BJ (cell line): Measurements from ENCODE around the gene SHB. TPM values are rescaled to one million over a fixed set of nuclear protein-coding genes. Genes with fewer than 3 reads are reported as not detected.

Experiments used
- CTCF ChIA-PET: fragments of 350-600 bp; formaldehyde crosslinking; extraction: SDS; loops from one replicate; lab custom pipeline; 2021; ENCODE audit warnings: antibody characterized with exemption, inconsistent platforms; lab: Yijun Ruan, JAX
- POLR2A ChIA-PET: fragments of 300-600 bp; sonication (Branson Sonifier 250); formaldehyde crosslinking; extraction: SDS; loops from one replicate; lab custom pipeline; 2021; ENCODE audit warnings: antibody characterized with exemption; lab: Charles Lee
- DNase-seq: peaks from one replicate; pipeline ENCODE4 v3.0.0-alpha.2; 2011; ENCODE audit warnings: low read depth
- H3K27me3 ChIP-seq: 2 replicates; pipeline ENCODE4 v1.6.0; 2011; ENCODE audit warnings: low read length; ENCODE audit not compliant: control insufficient read depth, insufficient read depth
- H3K36me3 ChIP-seq: 2 replicates; pipeline ENCODE4 v1.5.1; 2011; ENCODE audit warnings: low read length; ENCODE audit not compliant: control insufficient read depth, insufficient read depth
- H3K4me3 ChIP-seq: 2 replicates; pipeline ENCODE4 v1.5.1; 2011; ENCODE audit warnings: low read depth, mild to moderate bottlenecking, control low read depth, low read length
- polyA minus RNA-seq: library from RNA; depleted of rRNA, polyadenylated mRNA; stranded (reverse); fragments of >200 nt; gene quantifications from 2 replicates; pipeline ENCODE4 v1.2.3, GENCODE V29; 2011; rRNA and poly(A)+ RNA removed
- polyA plus RNA-seq: library from polyadenylated mRNA; depleted of rRNA; stranded (reverse); fragments of >200 nt; gene quantifications from 2 replicates; pipeline ENCODE4 v1.2.3, GENCODE V29; 2011; rRNA removed
- TF ChIP-seq, protein P1 (sequence below): IDR thresholded peaks from 2 replicates; pipeline ENCODE4 v1.5.1; 2011; ENCODE audit warnings: low read depth, mild to moderate bottlenecking, control low read depth, inconsistent platforms, low read length, moderate library complexity; ENCODE audit not compliant: insufficient read depth

The SHB gene, protein sequence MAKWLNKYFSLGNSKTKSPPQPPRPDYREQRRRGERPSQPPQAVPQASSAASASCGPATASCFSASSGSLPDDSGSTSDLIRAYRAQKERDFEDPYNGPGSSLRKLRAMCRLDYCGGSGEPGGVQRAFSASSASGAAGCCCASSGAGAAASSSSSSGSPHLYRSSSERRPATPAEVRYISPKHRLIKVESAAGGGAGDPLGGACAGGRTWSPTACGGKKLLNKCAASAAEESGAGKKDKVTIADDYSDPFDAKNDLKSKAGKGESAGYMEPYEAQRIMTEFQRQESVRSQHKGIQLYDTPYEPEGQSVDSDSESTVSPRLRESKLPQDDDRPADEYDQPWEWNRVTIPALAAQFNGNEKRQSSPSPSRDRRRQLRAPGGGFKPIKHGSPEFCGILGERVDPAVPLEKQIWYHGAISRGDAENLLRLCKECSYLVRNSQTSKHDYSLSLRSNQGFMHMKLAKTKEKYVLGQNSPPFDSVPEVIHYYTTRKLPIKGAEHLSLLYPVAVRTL
- polyA plus RNA-seq (14.0 and 18.6 TPM in 2 replicates), polyA minus RNA-seq (16.0 and 16.9 TPM in 2 replicates)

DNA sequence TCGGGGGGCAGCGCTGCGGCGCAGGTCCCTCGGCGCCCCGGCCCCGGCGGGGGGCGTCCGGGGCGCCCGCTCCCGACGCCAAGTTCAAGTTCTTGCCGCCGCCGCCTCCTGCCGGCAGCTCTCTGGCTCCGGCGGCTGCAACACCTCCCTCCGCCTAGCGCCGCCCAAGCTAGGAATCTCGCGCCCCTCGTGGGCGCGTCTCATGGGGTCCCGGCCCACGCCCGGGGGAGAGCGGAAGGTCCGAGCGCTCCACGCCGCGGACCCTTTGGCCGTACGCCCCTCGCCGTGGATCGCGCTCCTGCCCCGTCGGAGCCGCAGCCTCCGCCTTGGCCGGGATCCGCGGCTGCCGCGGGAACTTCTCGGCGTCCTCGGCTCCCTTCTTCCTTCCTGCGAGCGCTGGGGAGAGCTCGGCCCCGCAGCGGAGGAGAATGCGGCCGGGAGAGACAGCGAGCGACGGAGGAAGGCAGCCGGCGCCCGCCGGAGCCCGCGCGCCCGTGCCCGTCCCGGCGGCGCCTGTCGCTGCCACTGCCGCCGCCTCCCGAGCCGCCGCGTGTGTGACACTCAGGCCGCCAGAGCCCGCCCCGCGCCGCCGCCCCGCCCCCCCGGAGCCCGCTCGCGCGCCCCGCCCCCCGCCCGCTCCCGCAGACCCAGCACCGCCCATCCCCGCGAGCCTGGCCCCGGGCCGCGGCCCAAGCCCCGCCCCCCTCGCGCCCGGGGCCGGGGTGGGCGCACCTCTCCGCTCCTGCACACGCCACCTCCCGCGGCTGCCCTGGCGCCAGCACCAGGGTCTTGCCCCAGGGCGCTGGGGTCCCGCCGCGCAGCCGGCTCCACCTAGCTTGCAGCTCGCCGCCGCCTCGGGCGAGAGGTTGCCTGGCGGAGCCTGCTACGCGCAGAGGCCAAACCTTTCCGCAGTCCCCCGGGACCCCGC is at the start of gene SHB:
TSS of gene SHB (minus strand) at position 527 of the 928 bp plus-strand sequence. CDS start 582 bp downstream, outside the sequence.
- POLR2A ChIA-PET: interaction anchor here (0.8 kb wide), 1 partner anchor 131 kb away, joined by 3 read pairs; no protein-coding TSS in a partner anchor
- no peaks in the 10 kb centered on the region for H3K36me3 ChIP-seq
- H3K4me3 ChIP-seq: peak within 1 kb of the TSS; percentile 88
- TF ChIP-seq, protein P1, sequence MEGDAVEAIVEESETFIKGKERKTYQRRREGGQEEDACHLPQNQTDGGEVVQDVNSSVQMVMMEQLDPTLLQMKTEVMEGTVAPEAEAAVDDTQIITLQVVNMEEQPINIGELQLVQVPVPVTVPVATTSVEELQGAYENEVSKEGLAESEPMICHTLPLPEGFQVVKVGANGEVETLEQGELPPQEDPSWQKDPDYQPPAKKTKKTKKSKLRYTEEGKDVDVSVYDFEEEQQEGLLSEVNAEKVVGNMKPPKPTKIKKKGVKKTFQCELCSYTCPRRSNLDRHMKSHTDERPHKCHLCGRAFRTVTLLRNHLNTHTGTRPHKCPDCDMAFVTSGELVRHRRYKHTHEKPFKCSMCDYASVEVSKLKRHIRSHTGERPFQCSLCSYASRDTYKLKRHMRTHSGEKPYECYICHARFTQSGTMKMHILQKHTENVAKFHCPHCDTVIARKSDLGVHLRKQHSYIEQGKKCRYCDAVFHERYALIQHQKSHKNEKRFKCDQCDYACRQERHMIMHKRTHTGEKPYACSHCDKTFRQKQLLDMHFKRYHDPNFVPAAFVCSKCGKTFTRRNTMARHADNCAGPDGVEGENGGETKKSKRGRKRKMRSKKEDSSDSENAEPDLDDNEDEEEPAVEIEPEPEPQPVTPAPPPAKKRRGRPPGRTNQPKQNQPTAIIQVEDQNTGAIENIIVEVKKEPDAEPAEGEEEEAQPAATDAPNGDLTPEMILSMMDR: peak; percentile 61
- no peaks in the 10 kb centered on the region for H3K27me3 ChIP-seq
- CTCF ChIA-PET: interaction anchor here (0.6 to 2.5 kb wide), 14 partner anchors 9 to 166 kb away, joined by 3 to 14 read pairs (median 3); no protein-coding TSS in a partner anchor
- DNase-seq: no peak

DNA sequence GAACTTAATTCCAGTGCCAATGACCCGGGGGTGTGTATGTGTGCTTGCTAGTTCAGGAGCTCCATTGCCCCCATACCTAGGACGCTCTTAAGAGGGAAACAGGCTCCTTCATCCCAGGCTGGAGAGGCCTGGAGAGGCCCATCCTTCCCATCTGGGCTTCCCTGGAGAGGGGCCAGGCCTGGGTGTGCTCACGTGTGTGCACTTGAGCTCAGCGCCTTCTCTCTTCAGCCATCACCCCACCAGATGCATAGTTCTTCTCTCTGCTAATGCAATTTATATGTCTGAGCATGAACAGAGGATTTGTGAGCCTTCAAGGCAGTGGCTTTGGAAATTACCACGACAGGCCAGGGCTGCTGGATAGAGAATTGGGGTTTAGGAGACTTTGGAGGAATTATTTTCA is 48.6 kb upstream of the SHB start:
- ChIA-PET CTCF (interaction anchor here (1.1 to 1.4 kb wide), 3 partner anchors 9 to 30 kb away, joined by 4 read pairs; no protein-coding TSS in a partner anchor), POLR2A (no interaction called here)
- TF ChIP-seq, protein P1: no peak
- Histone ChIP-seq H3K4me3 (no peak overlapping the region), H3K27me3 (peaks cover 10% of the 10 kb centered on the region), H3K36me3 (no peaks in the 10 kb centered on the region)
- no peak for DNase-seq

DNA sequence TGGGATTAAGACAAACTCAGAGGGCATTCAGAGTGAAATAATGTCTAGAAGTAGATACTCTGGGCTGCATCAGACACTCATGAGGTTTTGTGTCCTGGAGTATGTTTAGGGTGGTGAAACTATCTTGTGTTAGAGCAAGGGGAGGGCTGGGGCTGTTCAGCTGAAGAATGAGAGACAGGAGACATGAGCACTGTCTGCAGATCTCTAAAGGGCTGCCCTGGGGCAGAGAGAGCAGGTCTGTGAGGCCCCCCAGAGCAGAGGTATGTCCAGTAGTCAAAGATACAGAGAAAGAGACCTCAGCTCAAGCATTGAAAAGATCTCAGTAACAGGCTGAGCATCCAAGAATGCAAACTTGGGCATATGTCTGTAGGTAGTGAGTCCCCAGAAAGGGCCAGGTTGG is 45.9 kb upstream of the SHB start:
- H3K36me3 ChIP-seq: no peaks in the 10 kb centered on the region
- POLR2A ChIA-PET: no interaction called here
- H3K4me3 ChIP-seq: no peak overlapping the region
- DNase-seq: no peak
- TF ChIP-seq, protein P1: no peak
- CTCF ChIA-PET: no interaction called here
- peaks cover 11% of the 10 kb centered on the region for H3K27me3 ChIP-seq

DNA sequence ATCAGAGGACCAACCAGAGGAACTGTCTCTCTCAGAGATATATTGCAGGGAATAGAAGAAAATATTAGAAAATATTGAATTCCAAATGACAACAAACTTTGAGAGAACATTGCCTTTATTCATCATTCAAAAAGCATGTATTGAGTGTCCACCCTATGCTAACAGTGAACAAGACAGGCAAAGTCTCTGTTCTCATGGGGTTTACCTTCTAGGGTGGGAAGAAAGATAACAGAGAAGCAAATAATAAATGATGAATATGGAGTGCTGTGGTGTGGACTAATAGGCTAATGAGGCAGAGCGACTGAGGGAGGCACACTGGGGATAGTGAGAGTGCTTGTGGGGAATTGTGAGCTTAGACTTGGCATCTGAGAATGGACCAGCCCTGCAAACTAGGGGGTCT is 43.4 kb upstream of the SHB start:
- peaks cover 7% of the 10 kb centered on the region for H3K27me3 ChIP-seq
- no peak overlapping the region for H3K4me3 ChIP-seq
- POLR2A ChIA-PET: no interaction called here
- no peaks in the 10 kb centered on the region for H3K36me3 ChIP-seq
- CTCF ChIA-PET: interaction anchor here (0.5 to 1.5 kb wide), 2 partner anchors 25 to 48 kb away, joined by 3 read pairs; no protein-coding TSS in a partner anchor
- DNase-seq: no peak
- TF ChIP-seq, protein P1: no peak
